ENCODE results near the gene TMEM101. TPM values are rescaled to one million over a fixed set of nuclear protein-coding genes. Genes with fewer than 3 reads are reported as not detected.
"Not testable (repeated sequence)": the region's sequence is repeated elsewhere in the genome, so short reads cannot be mapped to it uniquely, and the experiment has no call there.

Gene TMEM101
- total and polyA plus RNA-seq, 2 donors (not counting 1 experiment from before 2014, with no cell fraction given): 16.3 to 25.3 TPM

- Histone ChIP-seq H3K27ac (ENCODE audit: low read length in 2 of 2) (no peak overlapping the region), H3K9me3 (ENCODE audit: control extremely low read depth in 1 of 3, control insufficient read depth in 2 of 3, insufficient read depth in 1 of 3, low read length in 2 of 3) (no peaks in the 10 kb centered on the region), H4K20me1 (ENCODE audit: control insufficient read depth, insufficient read depth, low read length, poor library complexity, severe bottlenecking) (no peaks in the 10 kb centered on the region), H2AFZ (ENCODE audit: insufficient read depth, low read depth, low read length, poor library complexity, severe bottlenecking) (no peak overlapping the region), H3K9ac (ENCODE audit: low read length) (no peak overlapping the region), H3K36me3 (replicated peaks in 1 of 2; ENCODE audit: control extremely low read depth in 1 of 2, control insufficient read depth in 1 of 2, extremely low read depth in 1 of 2, insufficient read depth in 2 of 2, low read length in 1 of 2) (no peaks in the 10 kb centered on the region), H3K4me2 (replicated peaks; ENCODE audit: low read depth, low read length, poor library complexity, severe bottlenecking) (no peak overlapping the region), H3K27me3 (replicated peaks in 1 of 4; ENCODE audit: control extremely low read depth in 1 of 4, control insufficient read depth in 3 of 4, insufficient read depth in 4 of 4, low read length in 3 of 4) (peaks cover 0 to 13% (median under 1%) of the 10 kb centered on the region in 4 experiments), H3K79me2 (ENCODE audit: control insufficient read depth, insufficient read depth, low read length) (no peaks in the 10 kb centered on the region), H3K4me3 (ENCODE audit: control extremely low read depth in 1 of 5, extremely low read depth in 1 of 5, insufficient read depth in 1 of 5, low read depth in 2 of 5, low read length in 4 of 5) (no peak overlapping the region), H3K4me1 (ENCODE audit: control insufficient read depth in 2 of 2, insufficient read depth in 2 of 2, low read length in 2 of 2) (no peaks in the 10 kb centered on the region)
- Mint-ChIP-seq H3K27ac (no peak overlapping the region), H3K4me3 (no peak overlapping the region), H3K4me1 (no peaks in the 10 kb centered on the region), H3K27me3 (peaks cover 25% of the 10 kb centered on the region), H3K9me3 (ENCODE audit: insufficient read depth) (no peaks in the 10 kb centered on the region)
- intact Hi-C loops (cut with micrococcal nuclease): no loop called here
- ATAC-seq (ENCODE audit: low read depth) (no peak), DNase-seq (no peak)
- 100% methylated on average over 1 of the region's 2 CpGs for WGBS (ENCODE audit: insufficient coverage)
- TF ChIP-seq CTCF (IDR thresholded peaks at IDR 0.05) (no peak), EZH2 (IDR thresholded peaks at IDR 0.05; ENCODE audit: borderline replicate concordance, insufficient read depth, low read depth, low read length, poor library complexity, severe bottlenecking) (no peak)
- CTCF ChIA-PET: interaction anchor here (0.8 to 5.2 kb wide), 2 partner anchors 18 to 80 kb away, joined by 4 to 19 read pairs; no protein-coding TSS in a partner anchor
- POLR2A ChIA-PET: interaction anchor here (0.7 kb wide), 1 partner anchor 63 kb away, joined by 5 read pairs; no protein-coding TSS in a partner anchor
Observed at GRCh38 chr17:43961954-43962353, 52.8 kb downstream of the TMEM101 start.

- H2AFZ ChIP-seq (ENCODE audit: insufficient read depth, low read depth, low read length, poor library complexity, severe bottlenecking); H3K9me3 ChIP-seq (ENCODE audit: control extremely low read depth in 1 of 3, control insufficient read depth in 2 of 3, insufficient read depth in 1 of 3, low read length in 2 of 3); H3K27ac ChIP-seq (ENCODE audit: low read length in 2 of 2); H3K4me1 ChIP-seq (ENCODE audit: control insufficient read depth in 2 of 2, insufficient read depth in 2 of 2, low read length in 2 of 2); H3K79me2 ChIP-seq (ENCODE audit: control insufficient read depth, insufficient read depth, low read length); H3K4me2 ChIP-seq (replicated peaks; ENCODE audit: low read depth, low read length, poor library complexity, severe bottlenecking); H3K9me3 Mint-ChIP-seq (ENCODE audit: insufficient read depth); H3K4me1 Mint-ChIP-seq; H3K4me3 ChIP-seq (ENCODE audit: control extremely low read depth in 1 of 5, extremely low read depth in 1 of 5, insufficient read depth in 1 of 5, low read depth in 2 of 5, low read length in 4 of 5); DNase-seq; H3K27ac Mint-ChIP-seq; intact Hi-C loops (cut with micrococcal nuclease); POLR2A ChIA-PET; H4K20me1 ChIP-seq (ENCODE audit: control insufficient read depth, insufficient read depth, low read length, poor library complexity, severe bottlenecking); ATAC-seq (ENCODE audit: low read depth); H3K4me3 Mint-ChIP-seq; H3K9ac ChIP-seq (ENCODE audit: low read length); H3K36me3 ChIP-seq (replicated peaks in 1 of 2; ENCODE audit: control extremely low read depth in 1 of 2, control insufficient read depth in 1 of 2, extremely low read depth in 1 of 2, insufficient read depth in 2 of 2, low read length in 1 of 2): not testable (repeated sequence)
- CTCF ChIA-PET: interaction anchor here (1.5 to 5.2 kb wide), 2 partner anchors 11 to 18 kb away, joined by 3 to 19 read pairs; no protein-coding TSS in a partner anchor
- H3K27me3 ChIP-seq (replicated peaks in 1 of 4; ENCODE audit: control extremely low read depth in 1 of 4, control insufficient read depth in 3 of 4, insufficient read depth in 4 of 4, low read length in 3 of 4): peaks cover 0 to 13% (median 0%) of the 10 kb centered on the region in 4 experiments
- peaks cover 25% of the 10 kb centered on the region for H3K27me3 Mint-ChIP-seq
- WGBS (ENCODE audit: insufficient coverage): 87% methylated on average over 5 of the region's 6 CpGs
Observed at GRCh38 chr17:43961292-43961691, 53.5 kb downstream of the TMEM101 start.

Small RNA genes within 50 kb of the gene (small RNA-seq; reads per million reads assigned to genes)
- gene RF00012 (ENCODE audit: insufficient read length, low read depth, low replicate concordance): not detected

Other genes with a start within 250 kb of the TMEM101 start
- 17.8 and 18.2 TPM in 2 replicates for gene DUSP3, start 236.0 kb downstream of the TMEM101 start, total RNA-seq
- gene DUSP3, start 236.0 kb downstream of the TMEM101 start, polyA plus RNA-seq: 8.9 and 13.7 TPM in 2 replicates
- not detected in 2 replicates for gene CFAP97D1, start 234.5 kb downstream of the TMEM101 start, total RNA-seq
- gene CFAP97D1, start 234.5 kb downstream of the TMEM101 start, polyA plus RNA-seq: 0.01 and 0.04 TPM in 2 replicates
- gene MPP3, start 181.8 kb downstream of the TMEM101 start, total RNA-seq: not detected in 2 replicates
- gene MPP3, start 181.8 kb downstream of the TMEM101 start, polyA plus RNA-seq: 0.16 TPM in 1 of 2 replicates, not detected in the other
- not detected in 2 replicates for gene CD300LG, start 167.8 kb downstream of the TMEM101 start, total RNA-seq
- not detected in 2 replicates for gene CD300LG, start 167.8 kb downstream of the TMEM101 start, polyA plus RNA-seq
- gene MPP2, start 107.4 kb downstream of the TMEM101 start, total RNA-seq: not detected in 2 replicates
- gene MPP2, start 107.4 kb downstream of the TMEM101 start, polyA plus RNA-seq: 0.10 and 0.15 TPM in 2 replicates
- gene PPY, start 72.5 kb downstream of the TMEM101 start, total RNA-seq: not detected in 2 replicates
- gene PPY, start 72.5 kb downstream of the TMEM101 start, polyA plus RNA-seq: not detected in 2 replicates
- gene PYY, start 61.0 kb downstream of the TMEM101 start, total RNA-seq: not detected in 2 replicates
- 0.19 TPM in 1 of 2 replicates, not detected in the other for gene PYY, start 61.0 kb downstream of the TMEM101 start, polyA plus RNA-seq
- gene NAGS, start 10.3 kb downstream of the TMEM101 start, total RNA-seq: 1.9 and 2.2 TPM in 2 replicates
- gene NAGS, start 10.3 kb downstream of the TMEM101 start, polyA plus RNA-seq: 0.42 and 0.66 TPM in 2 replicates
- gene LSM12, start 51.7 kb upstream of the TMEM101 start, total RNA-seq: 31.2 and 36.5 TPM in 2 replicates
- 16.0 and 16.8 TPM in 2 replicates for gene LSM12, start 51.7 kb upstream of the TMEM101 start, polyA plus RNA-seq
- gene G6PC3, start 55.8 kb upstream of the TMEM101 start, total RNA-seq: 26.7 and 28.5 TPM in 2 replicates
- gene G6PC3, start 55.8 kb upstream of the TMEM101 start, polyA plus RNA-seq: 20.0 and 24.3 TPM in 2 replicates
- gene HDAC5, start 108.7 kb upstream of the TMEM101 start, total RNA-seq: 104 and 113 TPM in 2 replicates
- gene HDAC5, start 108.7 kb upstream of the TMEM101 start, polyA plus RNA-seq: 99.8 and 107 TPM in 2 replicates
- 2.7 and 3.2 TPM in 2 replicates for gene HROB, start 127.0 kb upstream of the TMEM101 start, total RNA-seq
- 1.0 TPM in 2 replicates for gene HROB, start 127.0 kb upstream of the TMEM101 start, polyA plus RNA-seq
- gene ASB16, start 155.7 kb upstream of the TMEM101 start, total RNA-seq: not detected in 2 replicates
- gene ASB16, start 155.7 kb upstream of the TMEM101 start, polyA plus RNA-seq: not detected in 2 replicates
- gene TMUB2, start 172.0 kb upstream of the TMEM101 start, total RNA-seq: 50.9 and 52.3 TPM in 2 replicates
- gene TMUB2, start 172.0 kb upstream of the TMEM101 start, polyA plus RNA-seq: 95.0 and 114 TPM in 2 replicates
- 107 and 119 TPM in 2 replicates for gene ATXN7L3, start 184.9 kb upstream of the TMEM101 start, total RNA-seq
- 63.6 and 76.3 TPM in 2 replicates for gene ATXN7L3, start 184.9 kb upstream of the TMEM101 start, polyA plus RNA-seq
- 179 and 181 TPM in 2 replicates for gene UBTF, start 204.7 kb upstream of the TMEM101 start, total RNA-seq
- gene UBTF, start 204.7 kb upstream of the TMEM101 start, polyA plus RNA-seq: 43.1 and 53.4 TPM in 2 replicates

Measured in B cell (primary cell).